CD4-positive, CD25-positive, alpha-beta regulatory T cell (primary cell): Measurements from ENCODE around the gene KRT38. TPM values are rescaled to one million over a fixed set of nuclear protein-coding genes. Genes with fewer than 3 reads are reported as not detected.

Experiments
- ATAC-seq, 2 donors: fragments of 150-1000 bp; cut with Tn5 transposase; one replicate each; pipeline ENCODE4 v1.10.0; 2021; ENCODE audit warnings: low read depth in 2 of 2, moderate number of reproducible peaks in 2 of 2, moderate library complexity in 1 of 2
- DNase-seq, 3 donors: peaks; one replicate each; pipeline versions ENCODE4 v3.0.0 to v3.0.0-alpha.2; 2012 to 2022; ENCODE audit warnings: mixed read lengths in 1 of 3
- H3K27ac ChIP-seq: one replicate; pipeline ENCODE4 v1.7.0; 2013; ENCODE audit warnings: mild to moderate bottlenecking, low read length; ENCODE audit not compliant: insufficient read depth, poor library complexity, severe bottlenecking
- H3K27me3 ChIP-seq: one replicate; pipeline ENCODE4 v1.7.0; 2013; ENCODE audit warnings: low read length; ENCODE audit not compliant: control insufficient read depth, insufficient read depth
- H3K36me3 ChIP-seq: one replicate; pipeline ENCODE4 v1.7.0; 2013; ENCODE audit warnings: mild to moderate bottlenecking, low read length, moderate library complexity; ENCODE audit not compliant: control insufficient read depth, insufficient read depth
- H3K4me1 ChIP-seq: 2 replicates; pipeline ENCODE4 v1.7.0; 2013; ENCODE audit warnings: mild to moderate bottlenecking, low read length; ENCODE audit not compliant: insufficient read depth, control insufficient read depth, poor library complexity, severe bottlenecking
- H3K4me3 ChIP-seq: one replicate; pipeline ENCODE4 v1.7.0; 2013; ENCODE audit warnings: low read depth, mild to moderate bottlenecking, low read length, moderate library complexity
- H3K9me3 ChIP-seq, 2 experiments: 1 replicate in 1 of 2; 2 replicates in 1 of 2; pipeline ENCODE4 v1.7.0; 2013; ENCODE audit warnings: low read length in 2 of 2, mild to moderate bottlenecking in 1 of 2, moderate library complexity in 1 of 2; ENCODE audit not compliant: control insufficient read depth in 2 of 2
- H3K27ac Mint-ChIP-seq, 3 donors: one replicate each; pipeline ENCODE4 v1.8.0; 2020 to 2022; ENCODE audit warnings: mild to moderate bottlenecking in 3 of 3, mixed read lengths in 3 of 3, moderate library complexity in 2 of 3
- H3K27me3 Mint-ChIP-seq: one replicate; pipeline ENCODE4 v1.8.0; 2022; ENCODE audit warnings: mild to moderate bottlenecking, mixed read lengths
- H3K36me3 Mint-ChIP-seq: one replicate; pipeline ENCODE4 v1.8.0; 2020; ENCODE audit warnings: mixed read lengths
- H3K4me1 Mint-ChIP-seq, 4 donors: one replicate each; pipeline ENCODE4 v1.8.0; 2020 to 2022; ENCODE audit warnings: mixed read lengths in 4 of 4, mild to moderate bottlenecking in 1 of 4
- H3K4me3 Mint-ChIP-seq, 4 donors: one replicate each; pipeline ENCODE4 v1.8.0; 2020 to 2022; ENCODE audit warnings: mild to moderate bottlenecking in 4 of 4, mixed read lengths in 4 of 4, moderate library complexity in 3 of 4
- H3K9me3 Mint-ChIP-seq, 7 donors: one replicate each; pipeline ENCODE4 v1.8.0; 2020 to 2022; ENCODE audit warnings: mixed read lengths in 7 of 7, mild to moderate bottlenecking in 3 of 7, moderate library complexity in 2 of 7
- polyA plus RNA-seq, 4 donors: library from polyadenylated mRNA; unstranded; fragments of 300-500 nt; fragmentation: Illumina TruSeq; gene quantifications; one replicate each; pipeline ENCODE4 v1.2.3, GENCODE V29; 2021
- total RNA-seq: library from RNA; stranded (reverse); gene quantifications from one replicate; pipeline ENCODE4 v1.2.3, GENCODE V29; 2022

KRT38 gene
- total and polyA plus RNA-seq, 5 donors from 2014 or later = not detected

GRCh38 chr17:41419716-41420115 is 21.1 kb downstream of the KRT38 start:
- no peak for DNase-seq
- Mint-ChIP-seq H3K4me1 (peaks cover 0 to 7% (median 3%) of the 10 kb centered on the region in 4 donors), H3K27ac (no peak overlapping the region), H3K4me3 (no peak overlapping the region), H3K9me3 (peaks cover 0 to 1% (median 0%) of the 10 kb centered on the region in 7 donors), H3K27me3 (peaks cover 6% of the 10 kb centered on the region), H3K36me3 (no peaks in the 10 kb centered on the region)
- H3K27ac ChIP-seq = no peak overlapping the region
- H3K4me1 ChIP-seq = no peaks in the 10 kb centered on the region
- H3K4me3 ChIP-seq = no peak overlapping the region
- no peak for ATAC-seq
- no peaks in the 10 kb centered on the region for H3K36me3 ChIP-seq
- H3K9me3 ChIP-seq = no peaks in the 10 kb centered on the region
- H3K27me3 ChIP-seq = no peaks in the 10 kb centered on the region

GRCh38 chr17:41418116-41418860 is 22.5 kb downstream of the KRT38 start:
- H3K4me1 Mint-ChIP-seq = peaks cover 0 to 7% (median 3%) of the 10 kb centered on the region in 4 donors
- peaks cover 5% of the 10 kb centered on the region for H3K27me3 Mint-ChIP-seq
- peaks cover 0 to 1% (median 0%) of the 10 kb centered on the region in 7 donors for H3K9me3 Mint-ChIP-seq
- H3K27me3 ChIP-seq = no peaks in the 10 kb centered on the region
- no peak overlapping the region for H3K27ac ChIP-seq
- no peaks in the 10 kb centered on the region for H3K36me3 Mint-ChIP-seq
- DNase-seq = no peak
- no peaks in the 10 kb centered on the region for H3K9me3 ChIP-seq
- no peak overlapping the region for H3K4me3 Mint-ChIP-seq
- H3K4me3 ChIP-seq = no peak overlapping the region
- no peaks in the 10 kb centered on the region for H3K36me3 ChIP-seq
- ATAC-seq = no peak
- H3K4me1 ChIP-seq = no peaks in the 10 kb centered on the region
- H3K27ac Mint-ChIP-seq = no peak overlapping the region

- Mint-ChIP-seq H3K27ac (no peak overlapping the region), H3K36me3 (no peaks in the 10 kb centered on the region), H3K27me3 (peaks cover 5% of the 10 kb centered on the region), H3K9me3 (peaks cover 0 to 1% (median 0%) of the 10 kb centered on the region in 7 donors), H3K4me1 (peaks cover 0 to 7% (median 3%) of the 10 kb centered on the region in 4 donors), H3K4me3 (no peak overlapping the region)
- no peak overlapping the region for H3K4me3 ChIP-seq
- no peaks in the 10 kb centered on the region for H3K27me3 ChIP-seq
- no peaks in the 10 kb centered on the region for H3K36me3 ChIP-seq
- no peaks in the 10 kb centered on the region for H3K9me3 ChIP-seq
- no peak for DNase-seq
- H3K4me1 ChIP-seq = no peaks in the 10 kb centered on the region
- ATAC-seq = no peak
- no peak overlapping the region for H3K27ac ChIP-seq
These were observed 23.2 kb downstream of the KRT38 start for GRCh38 chr17:41417576-41418015.

GRCh38 chr17:41417127-41417526 is 23.7 kb downstream of the KRT38 start:
- H3K4me3 Mint-ChIP-seq = no peak overlapping the region
- ATAC-seq (no peak), DNase-seq (no peak)
- no peaks in the 10 kb centered on the region for H3K36me3 Mint-ChIP-seq
- Histone ChIP-seq H3K4me3 (no peak overlapping the region), H3K9me3 (no peaks in the 10 kb centered on the region), H3K36me3 (no peaks in the 10 kb centered on the region), H3K27me3 (no peaks in the 10 kb centered on the region), H3K4me1 (no peaks in the 10 kb centered on the region), H3K27ac (no peak overlapping the region)
- peaks cover 5% of the 10 kb centered on the region for H3K27me3 Mint-ChIP-seq
- H3K9me3 Mint-ChIP-seq = peaks cover 0 to 1% (median 0%) of the 10 kb centered on the region in 7 donors
- H3K4me1 Mint-ChIP-seq = peaks cover 0 to 7% (median 3%) of the 10 kb centered on the region in 4 donors
- H3K27ac Mint-ChIP-seq = no peak overlapping the region

- Histone ChIP-seq H3K9me3 (no peaks in the 10 kb centered on the region), H3K27me3 (no peaks in the 10 kb centered on the region), H3K4me1 (no peaks in the 10 kb centered on the region), H3K27ac (no peak overlapping the region), H3K36me3 (no peaks in the 10 kb centered on the region), H3K4me3 (no peak overlapping the region)
- ATAC-seq (no peak), DNase-seq (no peak)
- Mint-ChIP-seq H3K36me3 (no peaks in the 10 kb centered on the region), H3K27me3 (peaks cover 5% of the 10 kb centered on the region), H3K4me3 (no peak overlapping the region), H3K4me1 (peaks cover 0 to 7% (median 3%) of the 10 kb centered on the region in 4 donors), H3K9me3 (peaks cover 0 to 3% (median 0%) of the 10 kb centered on the region in 7 donors), H3K27ac (no peak overlapping the region)
These were observed 24.3 kb downstream of the KRT38 start for GRCh38 chr17:41416479-41416878.

GRCh38 chr17:41415833-41416335 is 24.9 kb downstream of the KRT38 start:
- Mint-ChIP-seq H3K27me3 (peaks cover 5% of the 10 kb centered on the region), H3K4me1 (peaks cover 0 to 7% (median 3%) of the 10 kb centered on the region in 4 donors), H3K9me3 (peaks cover 0 to 3% (median 0%) of the 10 kb centered on the region in 7 donors), H3K36me3 (no peaks in the 10 kb centered on the region), H3K27ac (no peak overlapping the region), H3K4me3 (no peak overlapping the region)
- no peaks in the 10 kb centered on the region for H3K27me3 ChIP-seq
- H3K4me1 ChIP-seq = no peaks in the 10 kb centered on the region
- H3K36me3 ChIP-seq = no peaks in the 10 kb centered on the region
- no peak overlapping the region for H3K27ac ChIP-seq
- H3K4me3 ChIP-seq = no peak overlapping the region
- ATAC-seq (no peak), DNase-seq (no peak)
- H3K9me3 ChIP-seq = no peaks in the 10 kb centered on the region

- Histone ChIP-seq H3K27me3 (no peaks in the 10 kb centered on the region), H3K4me1 (no peaks in the 10 kb centered on the region), H3K4me3 (no peak overlapping the region), H3K27ac (no peak overlapping the region), H3K9me3 (no peaks in the 10 kb centered on the region), H3K36me3 (no peaks in the 10 kb centered on the region)
- Mint-ChIP-seq H3K4me3 (no peak overlapping the region), H3K27me3 (peaks cover 5% of the 10 kb centered on the region), H3K27ac (no peak overlapping the region), H3K4me1 (peaks cover 0 to 7% (median 3%) of the 10 kb centered on the region in 4 donors), H3K36me3 (no peaks in the 10 kb centered on the region), H3K9me3 (peaks cover 0 to 3% (median 0%) of the 10 kb centered on the region in 7 donors)
- DNase-seq = no peak
- ATAC-seq = no peak
These were observed 25.4 kb downstream of the KRT38 start for GRCh38 chr17:41415411-41415810.

GRCh38 chr17:41413982-41414381 is 26.8 kb downstream of the KRT38 start:
- Histone ChIP-seq H3K4me1 (no peaks in the 10 kb centered on the region), H3K4me3 (no peak overlapping the region), H3K27ac (no peak overlapping the region), H3K27me3 (no peaks in the 10 kb centered on the region), H3K36me3 (no peaks in the 10 kb centered on the region), H3K9me3 (no peaks in the 10 kb centered on the region)
- Mint-ChIP-seq H3K36me3 (no peaks in the 10 kb centered on the region), H3K4me1 (peaks cover 0 to 7% (median 3%) of the 10 kb centered on the region in 4 donors), H3K4me3 (no peak overlapping the region), H3K27me3 (peaks cover 5% of the 10 kb centered on the region), H3K27ac (no peak overlapping the region), H3K9me3 (peaks cover 0 to 3% (median 0%) of the 10 kb centered on the region in 7 donors)
- ATAC-seq (no peak), DNase-seq (no peak)
